Right lobe of liver (tissue), 6 donors: ENCODE results near the gene TMEM123. TPM values are rescaled to one million over a fixed set of nuclear protein-coding genes. Genes with fewer than 3 reads are reported as not detected.
"Not testable (repeated sequence)": the region's sequence is repeated elsewhere in the genome, so short reads cannot be mapped to it uniquely, and the experiment has no call there.

Experiments used
- ATAC-seq, 4 donors: fragments of 200-7000 bp; cut with Tn5 transposase; one replicate each; pipeline ENCODE4 v1.9.1; 2020; ENCODE audit warnings: mild to moderate bottlenecking in 4 of 4, moderate library complexity in 4 of 4
- DNase-seq, 3 donors: peaks; one replicate each; pipeline ENCODE4 v3.0.0-alpha.2; 2020
- H3K27ac ChIP-seq, 3 donors: fragments of 200-600 bp; one replicate each; pipeline ENCODE4 v1.8.0; 2022
- H3K27me3 ChIP-seq, 2 donors: fragments of 200-600 bp; one replicate each; pipeline ENCODE4 v1.8.0; 2022
- H3K36me3 ChIP-seq, 4 donors: fragments of 200-600 bp; sonication (generic) in 1 of 4; one replicate each; pipeline versions ENCODE4 v1.5.1 to v1.8.0; 2017 to 2022; ENCODE audit warnings: control low read depth in 1 of 4
- H3K4me1 ChIP-seq, 4 donors: fragments of 200-600 bp; sonication (generic) in 1 of 4; one replicate each; pipeline versions ENCODE4 v1.5.1 to v1.8.0; 2017 to 2022; ENCODE audit warnings: control low read depth in 1 of 4
- H3K4me3 ChIP-seq, 3 donors: fragments of 200-600 bp; one replicate each; pipeline ENCODE4 v1.8.0; 2022
- H3K9me3 ChIP-seq, 4 donors: fragments of 200-600 bp; sonication (generic) in 1 of 4; one replicate each; pipeline versions ENCODE4 v1.5.1 to v1.8.0; 2017 to 2022; ENCODE audit warnings: control low read depth in 1 of 4
- POLR2A ChIP-seq: fragments of 450-650 bp; IDR thresholded peaks from one replicate; pipeline ENCODE4 v1.6.1; 2017; ENCODE audit warnings: antibody characterized with exemption, mild to moderate bottlenecking
- WGBS: methylation state at CpG from one replicate; pipeline ENCODE4 v1.1.6; 2018; ENCODE audit warnings: low coverage, low lambda C conversion rate; ENCODE audit not compliant: insufficient coverage; ENCODE audit errors: missing lambda C conversion rate; 5-methylcytosine and 5-hydroxymethylcytosine counted together
- intact Hi-C, 2 donors: fragments of 100-400 bp; cut with DNase I; formaldehyde crosslinking; loops; one replicate each; pipeline versions ENCODE4 v1.11.2 to v1.14.1; 2022
- total RNA-seq, 6 experiments: library from RNA; depleted of rRNA in 2 of 6; stranded (reverse); fragments of >200 nt in 2 of 6; fragmentation: NEBNext Ultra II Directional in 3 of 6; extraction: Animal tissue kit (Norgen Biotek cat#: 25700) in 3 of 6; gene quantifications; one replicate each; pipeline versions ENCODE4 v1.1.0 to v1.2.4, GENCODE V29; 2016 to 2023
- TF ChIP-seq, protein P1 (sequence below), 4 donors: fragments of 200-600 bp in 3 of 4; fragments of 450-650 bp in 1 of 4; IDR thresholded peaks; one replicate each; pipeline versions ENCODE4 v1.5.1 to v1.8.0; 2016 to 2022; ENCODE audit warnings: antibody characterized with exemption in 4 of 4, mild to moderate bottlenecking in 2 of 4
- donor health status: DM: no; HTN: yes; CAD: no.
- donor health status: DM: no; HTN: no; CAD: no.
- donor health status: DM: no; HTN: no; CAD: no.
- donor health status: DM: no; HTN: yes; CAD: no.
- donor health status: DM: no; HTN: yes; CAD: no.

TMEM123 gene
- total RNA-seq, 6 experiments from 2014 or later: 173 to 557 (median 229) TPM

DNA sequence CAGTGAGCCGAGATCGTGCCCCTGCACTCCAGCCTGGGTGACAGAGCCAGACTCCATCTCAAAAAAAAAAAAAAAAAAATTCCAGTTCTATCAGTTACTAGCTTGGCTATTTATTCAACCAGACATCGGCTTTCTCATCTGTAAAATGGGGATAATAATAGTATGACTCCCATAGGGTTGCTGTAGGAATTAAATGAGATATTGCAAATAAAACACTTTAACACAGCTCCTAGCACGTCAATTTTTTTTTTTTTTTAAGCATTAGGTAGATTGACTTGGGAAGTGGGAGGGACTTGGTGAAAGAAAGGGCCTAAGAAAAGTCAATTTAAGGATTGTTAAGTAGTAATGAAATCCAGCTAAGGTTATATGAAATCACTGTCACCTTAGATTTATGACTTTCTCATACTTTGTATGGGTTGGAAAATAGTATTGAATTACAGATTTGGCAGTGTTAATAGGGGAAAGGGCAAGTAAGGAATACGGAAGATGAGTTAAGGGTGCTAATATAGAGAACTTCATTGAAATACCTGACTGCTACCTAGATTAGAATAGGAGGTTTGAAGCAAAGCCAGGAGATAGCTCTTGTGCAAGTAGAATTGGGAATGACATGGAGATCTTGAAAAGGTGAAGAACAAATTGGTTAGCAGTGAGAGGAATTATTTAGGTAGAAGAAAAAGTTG lies 76.7 kb downstream of the TMEM123 start:
- no peak for DNase-seq
- no peak overlapping the region for H3K27ac ChIP-seq

DNA sequence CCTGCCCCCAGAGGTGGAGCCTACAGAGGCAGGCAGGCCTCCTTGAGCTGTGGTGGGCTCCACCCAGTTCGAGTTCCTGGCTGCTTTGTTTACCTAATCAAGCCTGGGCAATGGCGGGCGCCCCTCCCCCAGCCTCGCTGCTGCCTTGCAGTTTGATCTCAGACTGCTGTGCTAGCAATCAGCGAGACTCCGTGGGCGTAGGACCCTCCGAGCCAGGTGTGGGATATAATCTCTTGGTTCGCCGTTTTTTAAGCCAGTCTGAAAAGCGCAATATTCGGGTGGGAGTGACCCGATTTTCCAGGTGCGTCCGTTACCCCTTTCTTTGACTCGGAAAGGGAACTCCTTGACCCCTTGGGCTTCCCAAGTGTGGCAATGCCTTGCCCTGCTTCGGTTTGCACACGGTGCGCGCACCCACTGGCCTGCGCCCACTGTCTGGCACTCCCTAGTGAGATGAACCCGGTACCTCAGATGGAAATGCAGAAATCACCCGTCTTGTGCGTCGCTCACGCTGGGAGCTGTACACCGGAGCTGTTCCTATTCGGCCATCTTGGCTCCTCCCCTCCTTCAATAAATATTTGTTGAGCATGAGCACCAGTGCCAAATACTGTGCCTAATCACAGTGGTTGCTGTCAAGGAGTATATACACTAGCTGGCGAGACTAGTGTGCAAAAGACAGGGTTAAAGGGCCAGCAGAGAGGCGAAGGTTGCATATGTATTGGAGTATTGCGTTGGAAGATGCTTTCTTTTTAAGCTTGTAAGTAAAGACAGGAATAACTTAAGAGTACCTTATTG lies 77.7 kb downstream of the TMEM123 start:
- ATAC-seq, DNase-seq, H3K27ac ChIP-seq, H3K4me1 ChIP-seq, intact Hi-C loops, H3K27me3 ChIP-seq, H3K9me3 ChIP-seq, H3K4me3 ChIP-seq: not testable (repeated sequence)
- 91% methylated on average over 14 of the region's 31 CpGs for WGBS
- peaks cover 0 to 20% (median 10%) of the 10 kb centered on the region in 4 donors for H3K36me3 ChIP-seq

More for the DNA sequence above, 76.7 kb downstream of the TMEM123 start:
- Histone ChIP-seq H3K9me3 (no peaks in the 10 kb centered on the region), H3K36me3 (peaks cover 0 to 29% (median 10%) of the 10 kb centered on the region in 4 donors), H3K4me1 (no peaks in the 10 kb centered on the region), H3K4me3 (no peak overlapping the region), H3K27me3 (no peaks in the 10 kb centered on the region)
- WGBS: 85% methylated on average over 5 of the region's 5 CpGs
- TF ChIP-seq, protein P1, sequence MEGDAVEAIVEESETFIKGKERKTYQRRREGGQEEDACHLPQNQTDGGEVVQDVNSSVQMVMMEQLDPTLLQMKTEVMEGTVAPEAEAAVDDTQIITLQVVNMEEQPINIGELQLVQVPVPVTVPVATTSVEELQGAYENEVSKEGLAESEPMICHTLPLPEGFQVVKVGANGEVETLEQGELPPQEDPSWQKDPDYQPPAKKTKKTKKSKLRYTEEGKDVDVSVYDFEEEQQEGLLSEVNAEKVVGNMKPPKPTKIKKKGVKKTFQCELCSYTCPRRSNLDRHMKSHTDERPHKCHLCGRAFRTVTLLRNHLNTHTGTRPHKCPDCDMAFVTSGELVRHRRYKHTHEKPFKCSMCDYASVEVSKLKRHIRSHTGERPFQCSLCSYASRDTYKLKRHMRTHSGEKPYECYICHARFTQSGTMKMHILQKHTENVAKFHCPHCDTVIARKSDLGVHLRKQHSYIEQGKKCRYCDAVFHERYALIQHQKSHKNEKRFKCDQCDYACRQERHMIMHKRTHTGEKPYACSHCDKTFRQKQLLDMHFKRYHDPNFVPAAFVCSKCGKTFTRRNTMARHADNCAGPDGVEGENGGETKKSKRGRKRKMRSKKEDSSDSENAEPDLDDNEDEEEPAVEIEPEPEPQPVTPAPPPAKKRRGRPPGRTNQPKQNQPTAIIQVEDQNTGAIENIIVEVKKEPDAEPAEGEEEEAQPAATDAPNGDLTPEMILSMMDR (IDR thresholded peaks at IDR 0.05): no peak
- no peak for TF ChIP-seq POLR2A
- no peak for ATAC-seq
- intact Hi-C loops: no loop called here

DNA sequence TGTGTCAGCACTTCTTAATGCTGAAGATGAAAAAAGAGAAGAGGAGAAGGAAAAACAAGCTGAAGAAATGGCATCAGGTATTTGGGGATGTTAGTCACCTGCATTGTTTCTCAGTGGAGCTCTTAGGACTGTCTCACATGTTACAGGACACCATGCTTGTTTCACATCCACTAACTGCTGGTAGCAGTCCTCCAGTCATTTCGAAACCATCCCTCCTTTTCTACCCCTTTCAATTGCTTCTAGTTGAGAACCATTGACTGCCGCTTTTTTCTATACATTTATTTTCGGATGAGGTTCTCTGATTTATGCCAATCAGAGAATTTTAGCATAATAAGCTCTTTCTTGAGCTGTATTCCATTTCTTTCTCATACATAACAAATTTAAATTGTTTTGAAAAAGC lies 84.1 kb downstream of the TMEM123 start:
- WGBS: 78% methylated on average over 3 of the region's 3 CpGs
- DNase-seq: no peak
- Histone ChIP-seq H3K27me3 (no peaks in the 10 kb centered on the region), H3K27ac (no peak overlapping the region), H3K4me1 (no peaks in the 10 kb centered on the region), H3K4me3 (no peak overlapping the region), H3K9me3 (no peaks in the 10 kb centered on the region), H3K36me3 (peaks cover 4 to 43% (median 16%) of the 10 kb centered on the region in 4 donors)
- intact Hi-C loops: no loop called here
- TF ChIP-seq, protein P1 (IDR thresholded peaks at IDR 0.05): no peak
- no peak for TF ChIP-seq POLR2A
- ATAC-seq: no peak

DNA sequence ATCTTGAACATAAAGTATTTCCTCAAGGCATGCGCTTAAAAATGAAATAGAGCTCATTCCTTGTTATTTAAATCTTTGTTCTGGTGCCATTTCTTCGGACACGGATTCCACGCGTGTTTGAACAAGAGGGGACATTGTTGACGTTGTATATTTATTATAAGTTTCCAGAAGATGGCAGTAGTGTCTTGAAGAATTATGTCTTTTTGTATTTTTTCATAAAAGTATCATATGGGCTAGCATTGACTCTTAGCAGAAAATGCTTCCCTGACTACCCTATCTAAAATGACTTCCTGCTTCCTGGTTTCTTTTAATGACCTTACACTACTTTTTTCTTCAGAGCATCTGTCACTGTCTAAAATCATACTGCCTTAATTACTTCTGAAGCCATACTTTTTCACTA lies 85.2 kb downstream of the TMEM123 start:
- peak; percentile 27 to 67 (median 64) for ATAC-seq
- DNase-seq: no peak
- H3K27me3 ChIP-seq: no peaks in the 10 kb centered on the region
- TF ChIP-seq, protein P1 (IDR thresholded peaks at IDR 0.05): peak in 3 of 4 donors; percentile 20 to 24 (median 22)
- no peak for TF ChIP-seq POLR2A
- no peaks in the 10 kb centered on the region for H3K4me1 ChIP-seq
- 46% methylated on average over 6 of the region's 6 CpGs for WGBS
- intact Hi-C loops: no loop called here
- no peak overlapping the region for H3K4me3 ChIP-seq
- peaks cover 5 to 53% (median 19%) of the 10 kb centered on the region in 4 donors for H3K36me3 ChIP-seq
- H3K9me3 ChIP-seq: no peaks in the 10 kb centered on the region
- no peak overlapping the region for H3K27ac ChIP-seq

DNA sequence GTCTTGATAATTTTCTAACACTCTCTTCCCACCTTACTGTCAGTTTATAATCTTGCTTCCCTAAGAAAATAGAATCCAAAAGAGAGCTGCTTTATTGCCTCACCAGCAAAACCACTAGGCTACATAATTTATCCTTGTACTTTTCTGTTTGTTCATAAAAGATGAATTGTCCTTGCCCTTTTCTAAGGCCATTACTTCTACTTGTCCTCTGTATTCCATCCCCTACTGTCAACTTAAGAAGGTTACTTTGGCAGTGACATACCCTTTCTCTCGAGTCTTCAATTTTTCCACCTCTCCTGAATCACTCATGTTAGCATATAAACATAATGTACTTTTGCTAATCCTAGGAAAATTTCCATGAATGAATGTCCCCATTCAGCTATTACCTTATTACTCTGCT lies 87.6 kb downstream of the TMEM123 start:
- DNase-seq (no peak), ATAC-seq (no peak)
- no peaks in the 10 kb centered on the region for H3K9me3 ChIP-seq
- H3K27ac ChIP-seq: no peak overlapping the region
- TF ChIP-seq, protein P1 (IDR thresholded peaks at IDR 0.05): no peak
- TF ChIP-seq POLR2A: no peak
- H3K4me3 ChIP-seq: no peak overlapping the region
- no peaks in the 10 kb centered on the region for H3K27me3 ChIP-seq
- peaks cover 5 to 68% (median 23%) of the 10 kb centered on the region in 4 donors for H3K36me3 ChIP-seq
- intact Hi-C loops: no loop called here
- H3K4me1 ChIP-seq: no peaks in the 10 kb centered on the region
- 81% methylated on average over 1 of the region's 1 CpG for WGBS
